ENCODE data around the gene TNFSF4. TPM values are rescaled to one million over a fixed set of nuclear protein-coding genes. Genes with fewer than 3 reads are reported as not detected.

Gene TNFSF4
- total and polyA plus RNA-seq, 2 of the 4 experiments (the other 2 are of a cell fraction): 13.4 to 19.7 TPM

DNA sequence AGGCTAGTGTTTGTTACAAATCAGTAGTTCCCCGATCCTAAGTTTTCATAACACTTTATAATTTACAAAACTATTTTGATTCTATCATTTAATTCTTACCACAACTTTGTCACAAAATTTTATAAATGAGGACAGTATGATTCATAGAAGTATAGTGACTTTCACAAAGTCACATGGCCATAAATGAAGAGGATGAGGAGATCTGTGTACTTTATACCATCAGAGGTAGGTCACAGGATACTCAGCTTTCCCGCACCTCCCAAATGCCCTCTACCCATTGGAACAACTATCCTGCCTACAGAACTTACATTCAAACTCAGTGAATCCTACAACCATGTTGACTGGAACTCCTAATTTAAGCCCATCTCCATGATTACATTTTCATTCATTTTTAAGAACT, 56.3 kb downstream of the TNFSF4 start:
- Histone ChIP-seq H2BK15ac (ENCODE audit: low read depth, low read length) (0 out of 3 replicates have a peak overlapping the region, but pooled peaks have one; percentile 39), H2BK20ac (ENCODE audit: low read depth, low read length) (no peak overlapping the region), H4K20me1 (ENCODE audit: insufficient read depth, low read length) (no peaks in the 10 kb centered on the region), H3K14ac (replicated peaks; ENCODE audit: low read depth, low read length) (no peak overlapping the region), H3K27me3 (ENCODE audit: control insufficient read depth, insufficient read depth, low read length) (no peaks in the 10 kb centered on the region), H2AFZ (replicated peaks; ENCODE audit: low read length, poor library complexity) (no peak overlapping the region), H4K8ac (ENCODE audit: low read depth in 2 of 2, low read length in 2 of 2) (no peak overlapping the region), H3K79me1 (ENCODE audit: low read depth in 1 of 2, low read length in 2 of 2) (no peaks in the 10 kb centered on the region), H3K4ac (ENCODE audit: low read depth, low read length) (no peak overlapping the region), H3K36me3 (ENCODE audit: control insufficient read depth, insufficient read depth, low read length) (no peaks in the 10 kb centered on the region), H3K9me1 (ENCODE audit: insufficient read depth, low read length) (no peaks in the 10 kb centered on the region), H3K9me3 (ENCODE audit: control insufficient read depth, insufficient read depth, low read length) (no peaks in the 10 kb centered on the region; the same call in 1 of the 2 replicates), H4K91ac (ENCODE audit: insufficient read depth, low read depth, low read length) (no peak overlapping the region), H4K5ac (ENCODE audit: low read depth, low read length) (no peak overlapping the region), H3K56ac (ENCODE audit: extremely low read depth, insufficient read depth, low read length) (no peak overlapping the region), H2BK5ac (ENCODE audit: low read depth, low read length, poor library complexity, severe bottlenecking) (no peak overlapping the region), H3K4me1 (ENCODE audit: control insufficient read depth, insufficient read depth, low read length) (no peaks in the 10 kb centered on the region), H3K4me2 (ENCODE audit: low read depth, low read length) (no peak overlapping the region), H3K27ac (ENCODE audit: insufficient read depth, low read length) (no peak overlapping the region), H2AK5ac (ENCODE audit: low read depth, low read length) (no peak overlapping the region; the same call in 1 of the 2 replicates), H3K9ac (ENCODE audit: low read depth, low read length) (no peak overlapping the region), H3K4me3 (ENCODE audit: insufficient read depth, low read depth, low read length) (no peak overlapping the region), H2AK9ac (replicated peaks; ENCODE audit: low read depth, low read length, poor library complexity) (no peak overlapping the region), H3K23ac (ENCODE audit: low read depth, low read length) (no peak overlapping the region), H3K18ac (ENCODE audit: low read depth, low read length) (no peak overlapping the region), H2BK120ac (ENCODE audit: low read depth, low read length) (no peak overlapping the region)
- ChIA-PET CTCF (no interaction called here), POLR2A (ENCODE audit: unreplicated experiment) (no interaction called here)
- DNase-seq: no peak
- ATAC-seq (ENCODE audit: low read depth): no peak
- WGBS, 2 experiments (ENCODE audit: extremely low coverage in 2 of 2, insufficient read length in 1 of 2): 100% methylated on average over 1 of the region's 2 CpGs; no CpG with 5 or more reads in 1 of the 2 experiments
- dilution Hi-C loops (cut with HindIII; ENCODE audit: low sequenced_read_pairs, unreplicated experiment): no loop called here
- BruUV-seq (replicated peaks): no TSS peak
- in situ Hi-C loops (cut with MboI; ENCODE audit: low sequenced_read_pairs): no loop called here
- TF ChIP-seq FOS (IDR thresholded peaks at IDR 0.05; ENCODE audit: low read depth, low read length) (no peak), RCOR1 (IDR thresholded peaks at IDR 0.05; ENCODE audit: insufficient replicate concordance, low read length) (no peak), BHLHE40 (IDR thresholded peaks at IDR 0.05; ENCODE audit: low read depth, low read length) (no peak), NFE2L2 (IDR thresholded peaks at IDR 0.05; ENCODE audit: low read depth, low read length) (no peak)
- TF ChIP-seq, protein P1, sequence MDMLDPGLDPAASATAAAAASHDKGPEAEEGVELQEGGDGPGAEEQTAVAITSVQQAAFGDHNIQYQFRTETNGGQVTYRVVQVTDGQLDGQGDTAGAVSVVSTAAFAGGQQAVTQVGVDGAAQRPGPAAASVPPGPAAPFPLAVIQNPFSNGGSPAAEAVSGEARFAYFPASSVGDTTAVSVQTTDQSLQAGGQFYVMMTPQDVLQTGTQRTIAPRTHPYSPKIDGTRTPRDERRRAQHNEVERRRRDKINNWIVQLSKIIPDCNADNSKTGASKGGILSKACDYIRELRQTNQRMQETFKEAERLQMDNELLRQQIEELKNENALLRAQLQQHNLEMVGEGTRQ (IDR thresholded peaks at IDR 0.05; ENCODE audit: low read depth, low read length): no peak
- intact Hi-C loops (cut with micrococcal nuclease): no loop called here
